Tibial artery (tissue), 4 donors: ENCODE measurements around the gene RBL2.
A peak's percentile ranks its signal among the peaks of the same experiment; 100 is the strongest.

Experiments used
- DNase-seq, 2 donors: peaks; one replicate each; pipeline ENCODE4 v3.0.0-alpha.2; 2019
- H3K27ac ChIP-seq, 2 donors: fragments of 200-600 bp; sonication (generic) in 1 of 2; 1 replicate in 1 of 2; 2 replicates in 1 of 2; pipeline ENCODE4 v1.5.1; 2018 to 2019; ENCODE audit warnings: mild to moderate bottlenecking in 1 of 2
- H3K27me3 ChIP-seq, 2 donors: fragments of 200-600 bp; sonication (generic) in 1 of 2; one replicate each; pipeline versions ENCODE4 v1.5.1 to v1.6.0; 2016 to 2019
- H3K36me3 ChIP-seq, 3 donors: fragments of 200-600 bp; sonication (generic) in 2 of 3; one replicate each; pipeline ENCODE4 v1.5.1; 2016 to 2019; ENCODE audit warnings: mild to moderate bottlenecking in 2 of 3
- H3K4me1 ChIP-seq, 4 donors: fragments of 200-600 bp; sonication (generic) in 2 of 4; 1 replicate in 3 of 4; 2 replicates in 1 of 4; pipeline ENCODE4 v1.5.1; 2016 to 2019
- H3K4me3 ChIP-seq, 2 donors: fragments of 200-600 bp; sonication (generic) in 1 of 2; 1 replicate in 1 of 2; 2 replicates in 1 of 2; pipeline ENCODE4 v1.5.1; 2018 to 2019; ENCODE audit warnings: mild to moderate bottlenecking in 2 of 2
- H3K9me3 ChIP-seq, 3 donors: fragments of 200-600 bp; sonication (generic) in 1 of 3; one replicate each; pipeline ENCODE4 v1.5.1; 2016 to 2019
- CTCF ChIP-seq, 2 experiments: fragments of 200-600 bp in 1 of 2; fragments of 450-650 bp in 1 of 2; IDR thresholded peaks; one replicate each; pipeline ENCODE4 v1.5.1; 2017 to 2019; ENCODE audit warnings: antibody characterized with exemption in 2 of 2, mild to moderate bottlenecking in 1 of 2, moderate library complexity in 1 of 2
- intact Hi-C: fragments of 100-400 bp; cut with DNase I; formaldehyde crosslinking; loops from one replicate; pipeline ENCODE4 v1.15.0; 2023; ENCODE audit warnings: low total_unique reads

Gene RBL2

GRCh38 chr16:53501216-53501859 is 67.1 kb downstream of the RBL2 start:
- intact Hi-C loops, result loop anchor here (5.0 kb wide), 1 partner anchor 64 kb away; no protein-coding TSS in a partner anchor
- peaks cover 0 to 35% (median 26%) of the 10 kb centered on the region in 4 donors for H3K4me1 ChIP-seq

GRCh38 chr16:53502331-53503269 is 68.3 kb downstream of the RBL2 start, which contains the start of gene AKTIP:
Gene AKTIP (minus strand): TSS chr16:53503209. CDS start chr16:53500259, 2,950 bp downstream.
- Histone ChIP-seq H3K27me3 (no peaks in the 10 kb centered on the region), H3K4me1 (peaks cover 0 to 35% (median 26%) of the 10 kb centered on the region in 4 donors), H3K4me3 (peak within 1 kb of the TSS; percentile 65 to 97), H3K36me3 (peaks cover 5 to 18% (median 11%) of the 10 kb centered on the region in 3 donors), H3K27ac (peak within 1 kb of the TSS; percentile 91 to 94), H3K9me3 (no peaks in the 10 kb centered on the region)
- DNase-seq, result no peak
- intact Hi-C loops, result loop anchor here (5.0 kb wide), 1 partner anchor 65 kb away; no protein-coding TSS in a partner anchor
- TF ChIP-seq CTCF (IDR thresholded peaks at IDR 0.05), result no peak

More at GRCh38 chr16:53501216-53501859, 67.1 kb downstream of the RBL2 start:
- peak overlapping the region; percentile 65 to 97 for H3K4me3 ChIP-seq
- DNase-seq, result no peak
- TF ChIP-seq CTCF (IDR thresholded peaks at IDR 0.05), result no peak
- no peaks in the 10 kb centered on the region for H3K27me3 ChIP-seq
- H3K36me3 ChIP-seq, result peaks cover 16 to 31% (median 24%) of the 10 kb centered on the region in 3 donors
- no peaks in the 10 kb centered on the region for H3K9me3 ChIP-seq
- H3K27ac ChIP-seq, result peak overlapping the region; percentile 74 to 89

GRCh38 chr16:53503270-53503923 is 69.1 kb downstream of the RBL2 start:
- Histone ChIP-seq H3K4me3 (peak overlapping the region; percentile 65 to 97), H3K27me3 (no peaks in the 10 kb centered on the region), H3K27ac (peak overlapping the region; percentile 91 to 94), H3K9me3 (no peaks in the 10 kb centered on the region), H3K4me1 (peaks cover 0 to 35% (median 26%) of the 10 kb centered on the region in 4 donors), H3K36me3 (peaks cover 0 to 10% (median 6%) of the 10 kb centered on the region in 3 donors)
- intact Hi-C loops, result loop anchor here (5.0 kb wide), 1 partner anchor 66 kb away; no protein-coding TSS in a partner anchor
- TF ChIP-seq CTCF (IDR thresholded peaks at IDR 0.05), result peak in 1 of 2 experiments; percentile 11
- peak; percentile 100 for DNase-seq

GRCh38 chr16:53503991-53504663 is 69.9 kb downstream of the RBL2 start:
- no peaks in the 10 kb centered on the region for H3K9me3 ChIP-seq

More at GRCh38 chr16:53503991-53504663, 69.9 kb downstream of the RBL2 start:
- Histone ChIP-seq H3K27ac (peak overlapping the region; percentile 91 to 94), H3K27me3 (no peaks in the 10 kb centered on the region), H3K4me1 (peaks cover 0 to 35% (median 26%) of the 10 kb centered on the region in 4 donors), H3K4me3 (peak overlapping the region; percentile 53 to 65), H3K36me3 (peaks cover 0 to 3% (median 0%) of the 10 kb centered on the region in 3 donors)
- intact Hi-C loops, result loop anchor here (5.0 kb wide), 1 partner anchor 67 kb away; no protein-coding TSS in a partner anchor
- DNase-seq, result peak; percentile 71 to 84
- TF ChIP-seq CTCF (IDR thresholded peaks at IDR 0.05), result no peak
